Right atrium auricular region (tissue), 2 donors: ENCODE data around the gene CDH5. TPM values are rescaled to one million over a fixed set of nuclear protein-coding genes. Genes with fewer than 3 reads are reported as not detected.

Experiments used
- total RNA-seq, 2 donors: library from RNA; depleted of rRNA; stranded (reverse); fragments of >200 nt; gene quantifications; one replicate each; pipeline ENCODE4 v1.1.0, GENCODE V29; 2016

CDH5 gene
- total RNA-seq, 2 donors from 2014 or later: 47.4 to 58.0 TPM

Other genes with a start within 250 kb of the CDH5 start
- under 1 TPM; 0.48 to 0.75 TPM for gene BEAN1, start 60.6 kb downstream of the CDH5 start, total RNA-seq
- gene TK2, start 183.4 kb downstream of the CDH5 start, total RNA-seq: 10 to 100 TPM; 20.7 to 24.5 TPM
- gene CKLF, start 185.9 kb downstream of the CDH5 start, total RNA-seq: 10 to 100 TPM; 11.5 to 22.5 TPM
- gene CMTM1, start 199.7 kb downstream of the CDH5 start, total RNA-seq: 1 to 10 TPM in 1 of 2 donors, not detected in 1; 1.6 TPM
- not detected for gene CMTM2, start 212.8 kb downstream of the CDH5 start, total RNA-seq
- 10 to 100 TPM; 15.6 to 26.2 TPM for gene CMTM3, start 238.0 kb downstream of the CDH5 start, total RNA-seq